ENCODE data around the gene PGBD1.
A peak's percentile ranks its signal among the peaks of the same experiment; 100 is the strongest.

Gene PGBD1

GRCh38 chr6:28281288-28282064 lies at the start of gene PGBD1:
TSS of gene PGBD1 (plus strand) at chr6:28281572. CDS start at chr6:28283814, 2,242 bp downstream.
- DNase-seq, result peak; percentile 52

- DNase-seq, result no peak
Measured at GRCh38 chr6:28232785-28233184, 48.6 kb upstream of the PGBD1 start.

GRCh38 chr6:28235912-28236452 lies 45.4 kb upstream of the PGBD1 start:
- no peak for DNase-seq

- no peak for DNase-seq
Measured at GRCh38 chr6:28239636-28240035, 41.7 kb upstream of the PGBD1 start.

GRCh38 chr6:28240471-28240870 lies 40.9 kb upstream of the PGBD1 start:
- DNase-seq, result no peak

GRCh38 chr6:28243946-28244345 lies 37.4 kb upstream of the PGBD1 start:
- no peak for DNase-seq

- DNase-seq, result no peak
Measured at GRCh38 chr6:28245206-28245941, 36.0 kb upstream of the PGBD1 start.

GRCh38 chr6:28248916-28249315 lies 32.5 kb upstream of the PGBD1 start:
- no peak for DNase-seq

GRCh38 chr6:28250747-28251146 lies 30.6 kb upstream of the PGBD1 start:
- DNase-seq, result no peak

GRCh38 chr6:28251661-28252008 lies 29.7 kb upstream of the PGBD1 start:
- no peak for DNase-seq

GRCh38 chr6:28252009-28252975 lies 29.1 kb upstream of the PGBD1 start, which contains the start of gene ZKSCAN4:
TSS of gene ZKSCAN4 (minus strand) at chr6:28252269. CDS start at chr6:28251980, 289 bp downstream.
- peak; percentile 46 for DNase-seq

GRCh38 chr6:28254121-28254519 lies 27.3 kb upstream of the PGBD1 start:
- DNase-seq, result no peak

- no peak for DNase-seq
Measured at GRCh38 chr6:28257042-28257441, 24.3 kb upstream of the PGBD1 start.

GRCh38 chr6:28258877-28259777 lies 22.2 kb upstream of the PGBD1 start, which contains the start of gene NKAPL:
TSS of gene NKAPL (plus strand) at chr6:28259297. CDS start at chr6:28259372, 75 bp downstream.
- no peak for DNase-seq

GRCh38 chr6:28263922-28264321 lies 17.4 kb upstream of the PGBD1 start:
- no peak for DNase-seq

- DNase-seq, result no peak
Measured at GRCh38 chr6:28264834-28265401, 16.5 kb upstream of the PGBD1 start.

- DNase-seq, result no peak
Measured at GRCh38 chr6:28266563-28266961, 14.8 kb upstream of the PGBD1 start.

GRCh38 chr6:28266962-28267694 lies 14.2 kb upstream of the PGBD1 start, which contains the start of gene ZSCAN26:
TSS of gene ZSCAN26 (plus strand) at chr6:28267143. CDS start at chr6:28271920, 4,777 bp downstream.
- DNase-seq, result peak; percentile 38

GRCh38 chr6:28267695-28268059 lies 13.7 kb upstream of the PGBD1 start:
- DNase-seq, result no peak

- DNase-seq, result no peak
Measured at GRCh38 chr6:28269492-28269891, 11.9 kb upstream of the PGBD1 start.

Measured in NCI-H1048 (cell line).